ENCODE data around the gene KCNMA1.

The KCNMA1 gene

DNA sequence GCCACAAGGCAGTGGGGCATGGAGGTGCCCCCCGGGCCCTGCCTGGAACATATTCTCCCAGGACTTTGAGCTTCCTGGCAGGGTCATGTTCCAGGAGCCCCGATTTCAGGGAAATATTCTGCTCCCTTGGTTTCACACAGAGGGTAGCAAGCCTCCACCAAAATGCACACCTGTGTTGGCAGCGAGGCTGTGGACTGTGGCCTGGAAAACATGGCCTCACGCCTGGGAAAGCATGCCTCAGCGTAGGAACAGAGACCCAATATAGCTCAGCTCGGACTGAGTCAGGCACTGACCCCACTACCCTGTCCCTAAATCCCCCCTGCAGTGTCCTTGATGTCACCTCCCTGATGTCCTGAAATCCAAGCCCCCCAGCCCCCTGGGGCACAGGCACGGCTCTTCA, 92.0 kb downstream of the KCNMA1 start:
- peaks cover 18 to 82% (median 26%) of the 10 kb centered on the region in 10 experiments for H3K4me1 ChIP-seq
- H3K9ac ChIP-seq: no peak overlapping the region
- no peaks in the 10 kb centered on the region for H4K20me1 ChIP-seq
- TF ChIP-seq Cebpa-rat (IDR thresholded peaks at IDR 0.05): no peak
- H3K36me3 ChIP-seq: no peaks in the 10 kb centered on the region
- H3K27me3 ChIP-seq: no peaks in the 10 kb centered on the region
- peak overlapping the region in 1 of 11 experiments; percentile 30; a peak in 2 of 22 replicates for H3K4me2 ChIP-seq
- H3K4me3 ChIP-seq: no peak overlapping the region
- H3K9me3 ChIP-seq (replicated peaks in 1 of 11): peaks cover 0 to 29% (median 26%) of the 10 kb centered on the region in 11 experiments; a peak in 18 of 22 replicates
- peak overlapping the region in 2 of 11 experiments; percentile 1 to 6; a peak in 1 of 22 replicates for H3K27ac ChIP-seq

DNA sequence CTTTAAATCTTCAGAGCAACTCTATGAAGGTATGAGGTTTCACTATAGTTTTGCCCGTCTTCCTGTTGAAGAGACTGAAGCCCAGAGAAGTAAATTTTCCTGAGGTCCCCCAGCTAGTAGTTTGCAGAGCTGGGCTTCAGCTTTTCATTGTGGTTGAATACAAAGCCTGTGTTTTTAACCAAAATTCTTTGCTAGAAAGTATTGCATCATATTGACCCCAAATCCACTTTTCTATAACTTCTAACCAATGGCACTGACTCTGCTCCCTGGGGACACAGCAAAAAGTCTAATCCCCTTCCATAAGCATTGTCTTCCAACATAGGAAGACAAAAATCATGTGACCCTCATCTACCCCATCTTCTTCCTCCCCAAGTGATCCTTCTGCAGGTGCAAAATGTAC, 93.0 kb downstream of the KCNMA1 start:
- no peak overlapping the region for H3K27ac ChIP-seq

DNA sequence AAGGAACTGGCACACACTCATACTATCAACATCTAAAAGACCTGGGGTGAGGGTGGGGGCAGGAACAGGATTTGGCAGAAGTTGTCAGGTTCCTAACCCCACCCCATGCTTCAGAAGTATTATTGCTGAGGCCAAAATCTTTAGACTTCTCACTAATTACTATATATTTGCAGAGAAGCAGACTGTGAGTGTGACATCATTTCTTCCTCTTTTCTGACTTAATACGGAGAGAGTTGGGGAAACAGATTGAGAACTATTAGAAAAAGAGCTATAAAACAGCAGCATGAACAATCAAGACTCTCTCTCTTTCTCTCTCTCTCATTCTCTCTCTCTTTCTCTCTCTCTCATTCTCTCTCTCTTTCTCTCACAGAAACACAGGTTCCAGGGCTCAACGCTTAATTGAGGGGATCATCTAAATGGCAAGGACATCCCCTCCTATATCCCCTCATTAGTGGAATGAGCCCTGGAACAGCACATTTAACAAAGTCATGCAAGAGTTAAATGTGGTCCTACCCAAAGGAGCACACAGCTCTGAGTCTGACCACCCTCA, 94.8 kb downstream of the KCNMA1 start:
- Histone ChIP-seq H3K4me3 (no peak overlapping the region), H3K9ac (peak overlapping the region in 1 of 11 experiments; percentile 22; a peak in 2 of 22 replicates), H3K9me3 (replicated peaks in 1 of 11) (peaks cover 0 to 48% (median 37%) of the 10 kb centered on the region in 11 experiments; a peak in 18 of 22 replicates), H3K36me3 (no peaks in the 10 kb centered on the region), H4K20me1 (no peaks in the 10 kb centered on the region), H3K4me2 (peak overlapping the region in 4 of 11 experiments; percentile 0 to 79 (median 58); a peak in 6 of 22 replicates), H3K4me1 (peaks cover 8 to 67% (median 15%) of the 10 kb centered on the region in 10 experiments), H3K27ac (peak overlapping the region in 3 of 11 experiments; percentile 6 to 42 (median 21); a peak in 4 of 22 replicates), H3K27me3 (no peaks in the 10 kb centered on the region)
- no peak for TF ChIP-seq Cebpa-rat (IDR thresholded peaks at IDR 0.05)

More for the DNA sequence above, 93.0 kb downstream of the KCNMA1 start:
- Histone ChIP-seq H3K4me2 (peak overlapping the region in 6 of 11 experiments; percentile 0 to 35 (median 14); a peak in 8 of 22 replicates), H3K36me3 (no peaks in the 10 kb centered on the region), H3K27me3 (no peaks in the 10 kb centered on the region), H4K20me1 (no peaks in the 10 kb centered on the region), H3K4me1 (peaks cover 9 to 82% (median 17%) of the 10 kb centered on the region in 10 experiments), H3K9me3 (replicated peaks in 1 of 11) (peaks cover 0 to 39% (median 33%) of the 10 kb centered on the region in 11 experiments; a peak in 18 of 22 replicates), H3K9ac (no peak overlapping the region), H3K4me3 (no peak overlapping the region)
- peak in 6 of 11 experiments; percentile 36 to 74 (median 54); a peak in 7 of 22 replicates for TF ChIP-seq Cebpa-rat (IDR thresholded peaks at IDR 0.05)

DNA sequence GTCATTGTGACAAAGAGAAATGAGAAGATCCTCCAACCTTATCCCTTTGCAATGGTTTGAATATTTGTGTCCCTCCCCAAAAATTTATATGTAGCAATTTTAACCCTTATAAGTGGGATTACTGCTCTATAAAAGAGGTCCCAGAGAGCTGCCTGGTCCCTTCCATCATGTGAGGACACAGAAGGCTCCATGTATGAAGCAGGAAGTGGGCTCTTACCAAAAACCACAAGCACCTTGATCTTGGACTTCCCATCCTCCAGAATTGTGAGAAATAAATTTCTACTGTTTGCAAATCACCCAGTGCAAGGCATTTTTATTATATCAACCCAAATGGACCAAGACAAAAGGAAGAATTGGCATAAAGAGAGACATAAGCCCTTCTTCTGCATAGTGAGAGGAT, 95.7 kb downstream of the KCNMA1 start:
- Histone ChIP-seq H3K9ac (no peak overlapping the region), H3K36me3 (no peaks in the 10 kb centered on the region), H3K9me3 (replicated peaks in 1 of 11) (peaks cover 0 to 48% (median 37%) of the 10 kb centered on the region in 11 experiments; a peak in 18 of 22 replicates), H3K4me1 (peaks cover 16 to 75% (median 23%) of the 10 kb centered on the region in 10 experiments), H4K20me1 (no peaks in the 10 kb centered on the region), H3K4me3 (no peak overlapping the region), H3K4me2 (peak overlapping the region in 9 of 11 experiments; percentile 0 to 79 (median 30); a peak in 12 of 22 replicates), H3K27ac (peak overlapping the region in 2 of 11 experiments; percentile 6 to 42; a peak in 2 of 22 replicates), H3K27me3 (no peaks in the 10 kb centered on the region)
- no peak for TF ChIP-seq Cebpa-rat (IDR thresholded peaks at IDR 0.05)

DNA sequence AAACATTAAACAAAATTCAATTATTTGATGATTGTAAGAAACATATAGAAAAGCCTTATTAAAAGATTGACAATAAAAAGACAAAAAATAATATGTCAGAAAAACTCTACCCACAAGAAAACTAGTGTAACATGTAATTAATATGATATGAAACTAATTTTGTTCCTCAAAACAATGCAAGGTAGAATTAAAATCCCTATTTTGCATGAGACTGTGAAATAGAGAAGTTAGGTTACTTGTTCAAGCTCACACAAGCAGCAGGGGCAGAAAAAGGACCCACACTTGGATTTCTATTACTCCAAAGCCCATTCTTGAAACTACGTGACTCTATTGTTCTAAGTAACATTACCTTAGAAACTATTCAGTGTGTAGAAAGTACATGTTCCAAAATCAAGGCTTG, 96.4 kb downstream of the KCNMA1 start:
- Histone ChIP-seq H3K4me2 (peak overlapping the region in 3 of 11 experiments; percentile 41 to 79 (median 74); a peak in 6 of 22 replicates), H4K20me1 (no peaks in the 10 kb centered on the region)

DNA sequence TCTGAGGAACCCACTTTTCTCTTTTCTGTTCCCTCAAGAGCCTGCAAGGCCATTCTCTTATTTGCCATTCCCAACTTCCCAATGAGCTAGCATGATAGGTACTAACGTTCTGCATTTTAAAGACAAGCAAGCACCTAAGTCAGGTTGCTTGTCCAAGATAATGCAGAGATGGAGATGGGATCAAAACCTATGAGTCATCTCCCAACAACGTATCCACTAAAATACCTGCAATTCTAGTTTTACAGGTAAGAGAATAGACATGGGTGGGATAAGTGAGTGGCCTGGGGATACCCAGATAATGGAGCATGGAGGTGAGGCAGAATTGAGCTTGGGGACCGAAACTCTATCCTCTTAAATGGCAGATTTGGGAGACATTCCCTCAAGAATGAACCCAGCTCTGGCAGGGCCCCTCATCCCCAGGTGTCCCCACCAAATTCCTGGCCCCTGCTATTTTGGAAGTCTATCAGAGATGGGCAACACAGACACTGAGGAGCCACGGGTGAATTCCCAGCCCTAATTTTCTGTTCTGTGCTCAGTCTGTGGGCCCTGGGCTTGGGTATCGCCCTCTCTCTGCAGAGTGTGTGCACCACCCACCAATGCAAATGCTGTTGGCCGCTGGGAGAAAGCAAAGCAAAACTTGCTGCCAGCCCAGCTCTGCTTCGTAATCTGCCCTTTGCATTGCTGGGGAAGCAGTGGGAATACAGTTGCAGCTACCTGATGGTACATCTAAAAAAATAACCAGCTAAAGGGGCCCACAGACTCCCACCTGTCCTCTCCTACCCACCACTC, 98.3 kb downstream of the KCNMA1 start:
- Histone ChIP-seq H3K27me3 (no peaks in the 10 kb centered on the region), H3K36me3 (no peaks in the 10 kb centered on the region), H3K9ac (no peak overlapping the region), H3K4me1 (peaks cover 18 to 84% (median 26%) of the 10 kb centered on the region in 10 experiments), H3K27ac (no peak overlapping the region), H3K9me3 (replicated peaks in 1 of 11) (peaks cover 0 to 48% (median 37%) of the 10 kb centered on the region in 11 experiments; a peak in 18 of 22 replicates), H4K20me1 (no peaks in the 10 kb centered on the region), H3K4me3 (no peak overlapping the region), H3K4me2 (peak overlapping the region in 1 of 11 experiments; percentile 9; a peak in 1 of 22 replicates)
- TF ChIP-seq Cebpa-rat (IDR thresholded peaks at IDR 0.05): no peak

More for the DNA sequence above, 96.4 kb downstream of the KCNMA1 start:
- H3K36me3 ChIP-seq: no peaks in the 10 kb centered on the region
- peak overlapping the region in 2 of 11 experiments; percentile 16 to 42; a peak in 2 of 22 replicates for H3K27ac ChIP-seq
- TF ChIP-seq Cebpa-rat (IDR thresholded peaks at IDR 0.05): no peak
- no peak overlapping the region for H3K4me3 ChIP-seq
- H3K27me3 ChIP-seq: no peaks in the 10 kb centered on the region
- H3K9me3 ChIP-seq (replicated peaks in 1 of 11): peaks cover 0 to 48% (median 37%) of the 10 kb centered on the region in 11 experiments; a peak in 18 of 22 replicates
- peaks cover 22 to 82% (median 29%) of the 10 kb centered on the region in 10 experiments for H3K4me1 ChIP-seq
- no peak overlapping the region for H3K9ac ChIP-seq

DNA sequence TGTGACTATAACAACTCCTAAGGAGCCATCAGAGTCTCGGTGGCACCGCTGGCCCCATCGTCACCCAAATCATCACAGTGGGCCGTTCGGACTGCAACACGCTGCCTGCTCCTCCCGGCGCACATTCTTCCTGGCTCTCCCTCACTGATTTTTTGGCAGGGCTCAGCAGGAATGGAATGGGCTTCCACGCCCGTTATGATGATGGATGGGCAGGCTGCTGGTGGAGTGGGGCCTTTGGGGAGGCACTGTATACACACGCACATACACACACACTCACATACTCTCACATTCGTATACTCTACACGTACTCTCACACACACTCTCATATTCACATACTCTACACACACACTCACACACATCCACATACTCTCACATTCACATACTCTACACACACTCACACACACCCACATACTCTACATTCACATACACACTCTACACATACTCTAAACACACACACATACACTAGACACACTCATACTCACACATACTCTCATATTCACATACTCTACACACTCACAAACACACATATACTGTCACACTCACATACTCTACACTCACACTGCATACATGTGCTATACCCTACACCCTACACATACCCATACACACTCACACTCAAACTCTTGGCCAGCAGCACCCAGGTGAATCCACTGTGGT, 99.8 kb downstream of the KCNMA1 start:
- Histone ChIP-seq H3K27me3 (no peaks in the 10 kb centered on the region), H3K9ac (no peak overlapping the region), H3K36me3 (no peaks in the 10 kb centered on the region), H3K9me3 (replicated peaks in 1 of 11) (peaks cover 0 to 41% (median 32%) of the 10 kb centered on the region in 11 experiments; a peak in 18 of 22 replicates), H3K27ac (no peak overlapping the region), H3K4me3 (no peak overlapping the region), H4K20me1 (no peaks in the 10 kb centered on the region), H3K4me2 (peak overlapping the region; percentile 61 to 90 (median 70); a peak in 16 of 22 replicates), H3K4me1 (peaks cover 16 to 84% (median 26%) of the 10 kb centered on the region in 10 experiments)
- TF ChIP-seq Cebpa-rat (IDR thresholded peaks at IDR 0.05): no peak

DNA sequence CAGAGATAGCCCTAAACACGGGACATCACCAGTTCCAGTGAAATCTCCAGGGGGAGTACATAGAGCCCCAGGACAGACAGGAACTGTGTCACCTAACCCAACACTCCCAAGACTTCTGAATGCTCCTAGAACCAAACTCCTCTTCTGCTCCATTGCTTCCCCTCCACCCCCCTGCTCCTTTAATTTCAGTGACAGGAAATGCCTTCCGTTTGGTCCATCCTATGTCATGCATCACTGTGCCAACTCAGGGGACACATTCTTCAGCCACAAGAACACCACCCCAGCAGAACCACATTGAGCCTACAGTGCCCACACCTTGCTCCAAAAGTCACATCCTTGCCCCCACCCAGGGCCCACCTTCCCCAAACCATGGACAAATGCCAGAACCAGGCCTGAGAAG, 100.5 kb downstream of the KCNMA1 start:
- Histone ChIP-seq H3K4me3 (no peak overlapping the region), H3K9me3 (replicated peaks in 1 of 11) (peaks cover 0 to 36% (median 26%) of the 10 kb centered on the region in 11 experiments; a peak in 18 of 22 replicates), H3K4me1 (peaks cover 18 to 84% (median 25%) of the 10 kb centered on the region in 10 experiments), H3K4me2 (peak overlapping the region; percentile 61 to 90 (median 70)), H3K36me3 (no peaks in the 10 kb centered on the region), H3K9ac (no peak overlapping the region), H3K27ac (no peak overlapping the region), H3K27me3 (no peaks in the 10 kb centered on the region), H4K20me1 (no peaks in the 10 kb centered on the region)
- TF ChIP-seq Cebpa-rat (IDR thresholded peaks at IDR 0.05): no peak

All from BLaER1 treated with 17β-estradiol and CSF1 and Interleukin-3, amounts not matched to agents 10 nM and 100 nM (cell line).